NCI-H1105 (cell line): ENCODE results near the gene STK32B.

ENCODE experiments used
- DNase-seq: peaks from one replicate; lab custom pipeline; 2025; lab: John Stamatoyannopoulos, UW

Gene STK32B

GRCh38 chr4:5365071-5366008 is 314.1 kb downstream of the STK32B start:
- no peak for DNase-seq

GRCh38 chr4:5366009-5366386 is 314.7 kb downstream of the STK32B start:
- DNase-seq = no peak

- DNase-seq = no peak
Measured at GRCh38 chr4:5366421-5366820, 315.1 kb downstream of the STK32B start.

GRCh38 chr4:5368426-5368825 is 317.1 kb downstream of the STK32B start:
- DNase-seq = no peak

GRCh38 chr4:5370286-5370685 is 319.0 kb downstream of the STK32B start:
- no peak for DNase-seq

GRCh38 chr4:5371415-5372190 is 320.3 kb downstream of the STK32B start:
- no peak for DNase-seq

GRCh38 chr4:5372198-5372597 is 320.9 kb downstream of the STK32B start:
- DNase-seq = no peak

GRCh38 chr4:5373327-5373726 is 322.0 kb downstream of the STK32B start:
- no peak for DNase-seq

GRCh38 chr4:5374592-5374991 is 323.3 kb downstream of the STK32B start:
- DNase-seq = no peak

- no peak for DNase-seq
Measured at GRCh38 chr4:5374994-5375393, 323.7 kb downstream of the STK32B start.

GRCh38 chr4:5376015-5376414 is 324.7 kb downstream of the STK32B start:
- DNase-seq = no peak

- no peak for DNase-seq
Measured at GRCh38 chr4:5378002-5378401, 326.7 kb downstream of the STK32B start.

GRCh38 chr4:5379895-5380294 is 328.6 kb downstream of the STK32B start:
- no peak for DNase-seq

- no peak for DNase-seq
Measured at GRCh38 chr4:5381961-5382441, 330.7 kb downstream of the STK32B start.

- no peak for DNase-seq
Measured at GRCh38 chr4:5383191-5383980, 332.1 kb downstream of the STK32B start.

- no peak for DNase-seq
Measured at GRCh38 chr4:5385741-5386311, 334.5 kb downstream of the STK32B start.

- DNase-seq = no peak
Measured at GRCh38 chr4:5386921-5387320, 335.6 kb downstream of the STK32B start.

GRCh38 chr4:5387457-5387856 is 336.2 kb downstream of the STK32B start:
- DNase-seq = no peak

GRCh38 chr4:5389756-5390310 is 338.6 kb downstream of the STK32B start:
- no peak for DNase-seq

GRCh38 chr4:5391492-5391891 is 340.2 kb downstream of the STK32B start:
- DNase-seq = no peak

- DNase-seq = no peak
Measured at GRCh38 chr4:5393911-5394513, 342.7 kb downstream of the STK32B start.
